Neural cell (in vitro differentiated cells): ENCODE results near the gene GRM2.

Source experiments
- CTCF ChIP-seq: fragments of 450-650 bp; IDR thresholded peaks from 2 replicates; pipeline ENCODE4 v1.5.1; 2014; ENCODE audit warnings: antibody characterized with exemption, mild to moderate bottlenecking, moderate library complexity; ENCODE audit not compliant: poor library complexity, severe bottlenecking
- EP300 ChIP-seq: fragments of 450-650 bp; conservative IDR thresholded peaks from 2 replicates; pipeline ENCODE4 v1.6.1; 2014; ENCODE audit warnings: antibody characterized with exemption, mild to moderate bottlenecking, moderate library complexity; ENCODE audit not compliant: poor library complexity, severe bottlenecking
- EZH2 ChIP-seq: fragments of 200-600, 300-800 bp; shearing (Covaris generic), sonication (generic); IDR thresholded peaks from 2 replicates; pipeline ENCODE4 v1.6.1; 2014; ENCODE audit warnings: antibody characterized with exemption, low read length, borderline replicate concordance, mild to moderate bottlenecking; ENCODE audit not compliant: insufficient read depth, poor library complexity, severe bottlenecking
- REST ChIP-seq: IDR thresholded peaks from 2 replicates; pipeline ENCODE4 v1.6.1; 2012; ENCODE audit warnings: borderline replicate concordance
- TAF1 ChIP-seq: IDR thresholded peaks from 2 replicates; pipeline ENCODE4 v1.6.1; 2012; ENCODE audit warnings: low read depth

DNA sequence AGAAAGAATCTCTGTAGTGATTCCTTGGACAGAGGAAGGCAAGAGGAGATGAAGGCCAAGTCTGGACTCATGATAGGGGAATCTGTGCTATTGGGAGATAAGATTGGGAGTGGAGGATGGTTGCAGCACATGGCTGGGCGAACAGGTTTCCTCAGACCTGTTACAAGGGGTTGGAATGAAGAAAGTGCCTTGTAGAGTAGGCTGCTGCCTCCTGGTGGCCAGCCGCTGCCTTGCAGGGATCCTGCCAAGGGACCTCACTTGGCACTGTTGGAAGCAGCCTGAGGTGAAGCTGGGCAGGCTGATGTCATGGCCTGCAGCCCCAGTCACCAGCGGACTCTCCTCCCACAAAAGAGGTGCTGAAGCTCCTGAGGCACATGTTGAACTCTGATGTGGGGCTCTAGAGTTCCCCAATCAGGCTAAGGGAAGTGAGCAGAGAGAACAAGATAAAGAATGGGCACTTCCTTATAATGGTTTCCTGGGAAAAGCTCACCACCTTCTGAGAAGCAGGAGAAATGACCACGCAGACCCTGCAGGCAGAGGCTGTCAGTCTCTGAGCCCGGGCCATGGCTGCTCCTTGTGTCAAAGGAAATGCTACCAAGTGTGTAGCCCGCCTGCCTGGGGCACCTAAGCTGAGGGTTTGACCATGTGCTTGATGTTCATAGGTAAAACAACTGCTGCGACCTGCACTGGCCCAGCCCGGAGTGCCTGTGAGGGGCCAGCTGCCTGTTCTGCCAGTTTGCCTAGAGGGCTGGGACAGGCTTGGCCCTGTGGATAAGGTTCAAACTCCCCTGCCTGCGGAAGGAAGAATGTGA lies 37.4 kb upstream of the GRM2 start:
- no peak for TF ChIP-seq TAF1
- TF ChIP-seq CTCF: peak; percentile 84
- no peak for TF ChIP-seq REST
- no peak for TF ChIP-seq EZH2
- no peak for TF ChIP-seq EP300
